ENCODE data around the gene RPUSD1.

GRCh38 chr16:750485-750884 is 37.7 kb downstream of the RPUSD1 start:
- TF ChIP-seq CTCF (IDR thresholded peaks at IDR 0.05; ENCODE audit: low read depth, low read length) (no peak), MAX (IDR thresholded peaks at IDR 0.05; ENCODE audit: low read depth, low read length) (no peak), POLR2A (IDR thresholded peaks at IDR 0.05; ENCODE audit: extremely low read depth, insufficient read length) (no peak)
